ENCODE results near the gene KCNMB2.

GRCh38 chr3:178676077-178676476, 139.8 kb downstream of the KCNMB2 start:
- TF ChIP-seq CTCF (optimal IDR thresholded peaks at IDR 0.05 in 1 of 3, IDR thresholded peaks at IDR 0.05 in 1 of 3, conservative IDR thresholded peaks at IDR 0.05 in 1 of 3; ENCODE audit: extremely low read depth in 1 of 3, insufficient read depth in 2 of 3, low read length in 3 of 3) (no peak), EZH2 (IDR thresholded peaks at IDR 0.05; ENCODE audit: low read length) (no peak)

All from keratinocyte (primary cell).